GM21528 (cell line): Measurements from ENCODE around the gene DNAJB7.
"Not testable (repeated sequence)": the region's sequence is repeated elsewhere in the genome, so short reads cannot be mapped to it uniquely, and the experiment has no call there.

Experiments
- ATAC-seq: cut with Tn5 transposase; IDR thresholded peaks from one replicate; pipeline ENCODE4 v1.9.1; 2021; ENCODE audit warnings: mild to moderate bottlenecking, moderate library complexity; ENCODE audit not compliant: unreplicated experiment, low FRiP score

Gene DNAJB7

GRCh38 chr22:40862013-40862412 lies at the start of gene DNAJB7:
DNAJB7 (minus strand) TSS chr22:40862113; CDS start chr22:40861994, 119 bp downstream.
- ATAC-seq: no peak

GRCh38 chr22:40908895-40909294 lies 47.0 kb upstream of the DNAJB7 start:
- ATAC-seq: no peak

- no peak for ATAC-seq
Observed at GRCh38 chr22:40904101-40904500, 42.2 kb upstream of the DNAJB7 start.

GRCh38 chr22:40898850-40899357 lies 37.0 kb upstream of the DNAJB7 start:
- ATAC-seq: no peak

GRCh38 chr22:40894417-40894816 lies 32.5 kb upstream of the DNAJB7 start:
- ATAC-seq: no peak

- ATAC-seq: no peak
Observed at GRCh38 chr22:40890881-40891280, 29.0 kb upstream of the DNAJB7 start.

GRCh38 chr22:40889116-40889515 lies 27.2 kb upstream of the DNAJB7 start:
- no peak for ATAC-seq

- ATAC-seq: no peak
Observed at GRCh38 chr22:40878922-40879321, 17.0 kb upstream of the DNAJB7 start.

- no peak for ATAC-seq
Observed at GRCh38 chr22:40877488-40877887, 15.6 kb upstream of the DNAJB7 start.

GRCh38 chr22:40876907-40877306 lies 15.0 kb upstream of the DNAJB7 start:
- ATAC-seq: no peak

- ATAC-seq: no peak
Observed at GRCh38 chr22:40875111-40875510, 13.2 kb upstream of the DNAJB7 start.

GRCh38 chr22:40874016-40874415 lies 12.1 kb upstream of the DNAJB7 start:
- no peak for ATAC-seq

- ATAC-seq: not testable (repeated sequence)
Observed at GRCh38 chr22:40868379-40868778, 6.5 kb upstream of the DNAJB7 start.

GRCh38 chr22:40867109-40867508 lies 5.2 kb upstream of the DNAJB7 start:
- no peak for ATAC-seq

GRCh38 chr22:40862537-40862936 lies 624 bp upstream of the DNAJB7 start:
- ATAC-seq: no peak

GRCh38 chr22:40857309-40857855 lies 4.5 kb downstream of the DNAJB7 start:
- ATAC-seq: no peak

GRCh38 chr22:40856513-40857308 lies 5.2 kb downstream of the DNAJB7 start, which contains the start of the genes ST13 and XPNPEP3:
ST13 (minus strand) TSS chr22:40856639; CDS start chr22:40856540, 99 bp downstream.
XPNPEP3 (plus strand) TSS chr22:40857148; CDS start chr22:40857182, 34 bp downstream.
- peak; percentile 90 for ATAC-seq

- ATAC-seq: peak; percentile 30
Observed at GRCh38 chr22:40855979-40856512, 5.9 kb downstream of the DNAJB7 start.

GRCh38 chr22:40855071-40855978 lies 6.6 kb downstream of the DNAJB7 start:
- no peak for ATAC-seq

- ATAC-seq: no peak
Observed at GRCh38 chr22:40853961-40854360, 8.0 kb downstream of the DNAJB7 start.
